Kidney (tissue), 14 donors: Measurements from ENCODE around the gene CD38. TPM values are rescaled to one million over a fixed set of nuclear protein-coding genes. Genes with fewer than 3 reads are reported as not detected.

Experiments used
- DNase-seq, 5 donors: peaks; one replicate each; pipeline ENCODE4 v3.0.0-alpha.2; 2013 to 2020
- FAIRE-seq: peaks from 2 replicates; lab custom pipeline; 2012; peaks lifted over from hg19 to GRCh38; lab: Jason Lieb, UNC
- H3K27ac ChIP-seq, 2 donors: one replicate each; pipeline ENCODE4 v1.7.0; 2013; ENCODE audit warnings: low read depth in 2 of 2, low read length in 2 of 2, inconsistent platforms in 1 of 2
- H3K27me3 ChIP-seq: one replicate; pipeline ENCODE4 v1.7.1; 2013; ENCODE audit warnings: low read length, inconsistent platforms; ENCODE audit not compliant: control insufficient read depth, insufficient read depth
- H3K36me3 ChIP-seq, 3 donors: one replicate each; pipeline versions ENCODE4 v1.7.0 to v1.7.1; 2013; ENCODE audit warnings: low read length in 3 of 3, control low read depth in 1 of 3, inconsistent platforms in 1 of 3; ENCODE audit not compliant: insufficient read depth in 3 of 3, control insufficient read depth in 2 of 3
- H3K4me1 ChIP-seq, 3 donors: one replicate each; pipeline versions ENCODE4 v1.7.0 to v1.7.1; 2013; ENCODE audit warnings: low read length in 3 of 3, inconsistent platforms in 1 of 3, low read depth in 1 of 3; ENCODE audit not compliant: control insufficient read depth in 2 of 3, insufficient read depth in 2 of 3
- H3K4me3 ChIP-seq, 3 donors: one replicate each; pipeline versions ENCODE4 v1.7.0 to v1.8.1; 2013; ENCODE audit warnings: low read length in 3 of 3, control low read depth in 1 of 3, inconsistent platforms in 1 of 3
- H3K9ac ChIP-seq, 3 donors: one replicate each; pipeline versions ENCODE4 v1.7.0 to v1.7.1; 2013; ENCODE audit warnings: low read length in 3 of 3, control low read depth in 1 of 3, inconsistent platforms in 1 of 3
- H3K9me3 ChIP-seq, 3 donors: one replicate each; pipeline versions ENCODE4 v1.7.0 to v1.7.1; 2013; ENCODE audit warnings: low read length in 3 of 3, control low read depth in 1 of 3, inconsistent platforms in 1 of 3; ENCODE audit not compliant: control insufficient read depth in 2 of 3, insufficient read depth in 1 of 3
- intact Hi-C: fragments of 100-400 bp; cut with DNase I; formaldehyde crosslinking; loops from one replicate; pipeline ENCODE4 v1.11.1; 2022
- polyA plus RNA-seq: library from polyadenylated mRNA; stranded (reverse); fragments of 350-450 nt; fragmentation: Illumina TruSeq; extraction: RNeasy Lipid Tissue Mini Kit (QIAGEN cat#74804); gene quantifications from one replicate; pipeline ENCODE4 v1.2.3, GENCODE V29; 2014; ENCODE audit warnings: low read depth, low replicate concordance; ENCODE audit not compliant: insufficient read depth
- total RNA-seq: library from RNA; stranded (reverse); fragmentation: NEBNext Ultra II Directional; extraction: Animal tissue kit (Norgen Biotek cat#: 25700); gene quantifications from one replicate; pipeline ENCODE4 v1.2.1, GENCODE V29; 2021
- TF ChIP-seq, protein P1 (sequence below): IDR thresholded peaks from 3 replicates; pipeline ENCODE4 v1.5.1; 2012; ENCODE audit warnings: mild to moderate bottlenecking, moderate library complexity, borderline replicate concordance; ENCODE audit not compliant: insufficient read depth; ENCODE audit errors: extremely low read depth
- donor health status: control.
- donor health status: control.
- donor health status: control.
- donor health status: control.
- donor health status: control.
- donor health status: DM: yes; HTN: yes; CAD: no.
- donor health status: Normal renal cell carcinoma (clear cell type).

The CD38 gene
- total and polyA plus RNA-seq, 2 donors from 2014 or later, result 0.15 to 8.9 TPM

DNA sequence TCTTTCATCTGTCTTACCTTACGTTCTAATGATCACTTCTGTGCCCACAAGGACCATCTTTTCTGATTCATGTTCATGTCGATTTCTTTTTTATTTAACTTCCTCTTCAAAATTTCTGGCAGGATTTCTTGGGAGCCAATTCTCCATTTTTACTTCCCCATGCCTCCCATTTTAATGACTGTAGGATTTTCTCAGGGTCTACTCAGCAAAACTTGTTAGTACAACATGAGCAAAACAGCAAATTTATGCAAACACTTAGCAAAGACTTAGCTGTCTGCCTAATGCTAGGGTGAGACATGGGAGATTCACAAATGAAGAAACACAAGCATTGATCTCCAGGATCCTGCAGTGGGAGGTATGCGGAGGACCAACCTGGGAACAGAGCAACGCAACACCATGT, 5.5 kb downstream of the CD38 start:
- FAIRE-seq, result no peak
- Histone ChIP-seq H3K36me3 (no peaks in the 10 kb centered on the region), H3K9me3 (no peaks in the 10 kb centered on the region), H3K9ac (no peak overlapping the region), H3K27me3 (no peaks in the 10 kb centered on the region), H3K4me3 (no peak overlapping the region), H3K27ac (no peak overlapping the region), H3K4me1 (no peaks in the 10 kb centered on the region)
- TF ChIP-seq, protein P1, sequence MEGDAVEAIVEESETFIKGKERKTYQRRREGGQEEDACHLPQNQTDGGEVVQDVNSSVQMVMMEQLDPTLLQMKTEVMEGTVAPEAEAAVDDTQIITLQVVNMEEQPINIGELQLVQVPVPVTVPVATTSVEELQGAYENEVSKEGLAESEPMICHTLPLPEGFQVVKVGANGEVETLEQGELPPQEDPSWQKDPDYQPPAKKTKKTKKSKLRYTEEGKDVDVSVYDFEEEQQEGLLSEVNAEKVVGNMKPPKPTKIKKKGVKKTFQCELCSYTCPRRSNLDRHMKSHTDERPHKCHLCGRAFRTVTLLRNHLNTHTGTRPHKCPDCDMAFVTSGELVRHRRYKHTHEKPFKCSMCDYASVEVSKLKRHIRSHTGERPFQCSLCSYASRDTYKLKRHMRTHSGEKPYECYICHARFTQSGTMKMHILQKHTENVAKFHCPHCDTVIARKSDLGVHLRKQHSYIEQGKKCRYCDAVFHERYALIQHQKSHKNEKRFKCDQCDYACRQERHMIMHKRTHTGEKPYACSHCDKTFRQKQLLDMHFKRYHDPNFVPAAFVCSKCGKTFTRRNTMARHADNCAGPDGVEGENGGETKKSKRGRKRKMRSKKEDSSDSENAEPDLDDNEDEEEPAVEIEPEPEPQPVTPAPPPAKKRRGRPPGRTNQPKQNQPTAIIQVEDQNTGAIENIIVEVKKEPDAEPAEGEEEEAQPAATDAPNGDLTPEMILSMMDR, result no peak
- intact Hi-C loops, result no loop called here
- no peak for DNase-seq

DNA sequence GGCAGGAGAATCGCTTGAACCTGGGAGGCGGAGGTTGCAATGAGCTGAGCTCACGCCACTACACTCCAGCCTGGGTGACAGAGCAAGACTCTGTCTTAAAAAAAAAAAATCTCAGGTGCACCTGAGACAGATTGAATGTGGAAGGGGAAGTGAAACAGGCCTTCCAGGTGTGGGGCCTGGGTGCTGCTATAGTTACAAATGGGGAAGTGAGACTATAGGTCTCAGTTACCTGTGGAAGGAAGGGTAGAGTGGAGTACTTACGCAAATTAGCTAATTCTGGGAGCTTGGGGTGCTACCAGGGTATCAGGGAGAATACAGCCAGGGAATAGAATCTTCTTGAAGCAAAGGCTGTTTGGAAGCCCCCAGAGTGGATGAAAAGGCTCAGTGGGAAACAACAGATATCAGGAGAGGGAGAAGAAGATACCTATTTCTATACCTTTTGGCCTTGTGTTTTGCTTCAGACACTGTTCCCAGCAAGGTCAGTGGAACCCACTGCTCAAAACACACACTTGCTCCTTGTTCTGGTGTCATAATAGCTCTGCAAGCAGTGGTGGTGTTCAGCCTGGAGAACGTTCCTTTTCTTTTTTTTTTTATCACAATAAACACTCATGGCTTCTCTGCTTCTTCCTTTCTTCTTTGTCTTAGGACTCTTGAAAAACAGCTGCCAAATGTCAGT, 7.0 kb downstream of the CD38 start:
- no peak overlapping the region for H3K27ac ChIP-seq
- H3K4me1 ChIP-seq, result no peaks in the 10 kb centered on the region
- H3K9ac ChIP-seq, result no peak overlapping the region
- H3K9me3 ChIP-seq, result no peaks in the 10 kb centered on the region
- FAIRE-seq, result no peak
- no peak for DNase-seq
- intact Hi-C loops, result no loop called here
- TF ChIP-seq, protein P1, result no peak
- no peak overlapping the region for H3K4me3 ChIP-seq
- H3K36me3 ChIP-seq, result no peaks in the 10 kb centered on the region
- H3K27me3 ChIP-seq, result no peaks in the 10 kb centered on the region

DNA sequence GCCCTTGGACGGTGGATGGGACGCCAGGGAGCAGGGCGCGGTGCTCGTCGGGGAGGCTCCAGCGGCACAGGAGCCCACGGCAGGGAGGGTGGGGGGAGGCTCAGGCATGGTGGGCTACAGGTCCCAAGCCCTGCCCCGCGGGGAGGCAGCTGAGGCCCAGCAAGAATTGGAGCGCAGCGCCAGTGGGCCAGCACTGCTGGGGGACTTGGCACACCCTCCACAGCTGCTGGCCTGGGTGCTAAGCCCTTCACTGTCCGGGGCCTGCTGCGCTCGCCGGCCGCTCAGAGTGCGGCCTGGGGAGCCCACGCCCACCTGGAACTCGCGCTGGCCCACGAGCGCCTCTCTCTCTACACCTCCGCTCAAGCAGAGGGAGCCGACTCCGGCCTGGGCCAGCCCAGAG, 8.6 kb downstream of the CD38 start:
- H3K27me3 ChIP-seq, result no peaks in the 10 kb centered on the region
- no peak overlapping the region for H3K27ac ChIP-seq
- peak in 1 of 5 donors; percentile 66 for DNase-seq
- no peak for FAIRE-seq
- no peak overlapping the region for H3K9ac ChIP-seq
- no peak overlapping the region for H3K4me3 ChIP-seq
- no peaks in the 10 kb centered on the region for H3K36me3 ChIP-seq
- intact Hi-C loops, result no loop called here
- no peaks in the 10 kb centered on the region for H3K4me1 ChIP-seq
- TF ChIP-seq, protein P1, result no peak
- no peaks in the 10 kb centered on the region for H3K9me3 ChIP-seq

DNA sequence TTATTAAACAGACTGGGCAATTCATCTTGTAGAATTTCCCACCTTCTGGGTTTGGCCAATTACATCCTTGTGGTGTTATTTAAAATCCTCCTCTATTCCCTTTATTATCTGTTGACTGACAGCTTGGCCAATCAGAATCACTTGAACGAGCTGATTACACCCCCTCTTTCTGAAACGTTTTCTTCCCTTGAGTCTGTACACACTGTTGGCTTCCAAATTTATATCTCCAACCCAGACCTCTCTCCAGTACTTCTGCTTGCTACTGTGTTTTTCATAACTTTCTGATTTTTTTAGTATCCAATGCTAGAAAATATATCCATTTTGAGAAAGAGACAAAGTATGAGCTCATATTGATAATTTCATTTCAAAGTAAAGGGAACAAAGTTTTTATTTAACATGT, 14.8 kb downstream of the CD38 start:
- no peak for DNase-seq
- Histone ChIP-seq H3K9ac (no peak overlapping the region), H3K4me3 (no peak overlapping the region), H3K4me1 (no peaks in the 10 kb centered on the region), H3K27me3 (no peaks in the 10 kb centered on the region), H3K9me3 (no peaks in the 10 kb centered on the region), H3K36me3 (no peaks in the 10 kb centered on the region), H3K27ac (no peak overlapping the region)
- no peak for FAIRE-seq
- TF ChIP-seq, protein P1, result no peak
- intact Hi-C loops, result no loop called here
